ENCODE measurements around the gene SPANXN5. TPM values are rescaled to one million over a fixed set of nuclear protein-coding genes. Genes with fewer than 3 reads are reported as not detected.
A peak's percentile ranks its signal among the peaks of the same experiment; 100 is the strongest.
"Not testable (repeated sequence)": the region's sequence is repeated elsewhere in the genome, so short reads cannot be mapped to it uniquely, and the experiment has no call there.

The SPANXN5 gene, protein sequence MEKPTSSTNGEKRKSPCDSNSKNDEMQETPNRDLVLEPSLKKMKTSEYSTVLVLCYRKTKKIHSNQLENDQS
- total RNA-seq (not detected), polyA plus RNA-seq (ENCODE audit: insufficient read depth, low read depth, low replicate concordance) (not detected)
- long read RNA-seq, donor 1 = 0 reads
- long read RNA-seq, donor 2 = 0 reads
- long read RNA-seq, donor 3 = 0 reads
- long read RNA-seq, donor 4 = 0 reads
- long read RNA-seq, donor 5 = 0 reads
- long read RNA-seq, donor 6 = 0 reads
- long read RNA-seq, donor 7 = 0 reads
- long read RNA-seq, donor 8 = 0 reads
- long read RNA-seq, donor 9 = 0 reads
- long read RNA-seq, donor 10 = 0 reads

DNA sequence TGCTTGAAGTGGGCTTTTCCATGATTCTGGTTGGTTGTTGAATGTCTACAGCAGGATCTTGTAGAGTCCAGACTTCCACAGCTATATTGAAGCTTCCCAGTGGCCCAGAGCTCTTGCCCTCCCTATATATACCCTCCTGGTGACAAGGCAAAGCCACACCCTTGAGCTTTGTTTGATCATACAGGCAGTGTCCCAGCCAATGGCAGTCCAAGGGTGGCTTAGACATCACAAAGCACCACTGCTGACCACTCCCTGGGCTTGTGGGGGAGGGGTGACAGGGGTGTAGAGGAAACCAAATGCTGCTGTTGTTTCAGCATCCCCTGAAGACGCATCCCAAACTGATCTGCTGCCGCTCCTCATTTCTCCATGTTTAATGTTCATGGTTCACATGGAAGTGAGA lies at the start of gene SPANXN5:
SPANXN5 (minus strand) TSS at position 101 of the 400 bp plus-strand sequence; CDS start at position 22, 79 bp downstream.
- H3K9me3 ChIP-seq (ENCODE audit: control insufficient read depth in 2 of 3, insufficient read depth in 1 of 3, low read length in 3 of 3); H3K27me3 ChIP-seq (ENCODE audit: control insufficient read depth, insufficient read depth, low read length); H3K9ac ChIP-seq (ENCODE audit: low read length in 3 of 3); H3K36me3 ChIP-seq (ENCODE audit: control insufficient read depth in 2 of 3, insufficient read depth in 3 of 3, low read length in 3 of 3); DNase-seq; intact Hi-C loops (cut with DNase I); H3K4me3 ChIP-seq (ENCODE audit: low read length in 3 of 3); H3K27ac ChIP-seq (ENCODE audit: low read depth in 2 of 2, low read length in 2 of 2); H3K4me1 ChIP-seq (ENCODE audit: control insufficient read depth in 2 of 3, insufficient read depth in 2 of 3, low read depth in 1 of 3, low read length in 3 of 3); FAIRE-seq: not testable (repeated sequence)

DNA sequence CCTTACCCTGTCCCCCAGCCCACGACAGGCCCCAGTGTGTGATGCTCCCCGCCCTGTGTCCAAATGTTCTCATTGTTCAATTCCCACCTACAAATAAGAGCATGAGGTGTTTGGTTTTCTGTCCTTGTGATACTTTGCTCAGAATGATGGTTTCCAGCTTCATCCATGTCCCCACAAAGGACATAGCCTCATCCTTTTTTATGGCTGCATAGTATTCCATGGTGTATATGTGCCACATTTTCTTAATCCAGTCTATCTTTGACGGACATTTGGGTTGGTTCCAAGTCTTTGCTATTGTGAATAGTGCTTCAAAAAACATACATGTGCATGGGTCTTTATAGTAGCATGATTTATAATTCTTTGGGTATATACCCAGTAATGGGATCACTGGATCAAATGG lies 46.4 kb upstream of the SPANXN5 start:
- DNase-seq; FAIRE-seq; H3K36me3 ChIP-seq (ENCODE audit: control insufficient read depth in 2 of 3, insufficient read depth in 3 of 3, low read length in 3 of 3); H3K4me3 ChIP-seq (ENCODE audit: low read length in 3 of 3); H3K9ac ChIP-seq (ENCODE audit: low read length in 3 of 3); H3K27ac ChIP-seq (ENCODE audit: low read depth in 2 of 2, low read length in 2 of 2); H3K27me3 ChIP-seq (ENCODE audit: control insufficient read depth, insufficient read depth, low read length); intact Hi-C loops (cut with DNase I); H3K9me3 ChIP-seq (ENCODE audit: control insufficient read depth in 2 of 3, insufficient read depth in 1 of 3, low read length in 3 of 3); H3K4me1 ChIP-seq (ENCODE audit: control insufficient read depth in 2 of 3, insufficient read depth in 2 of 3, low read depth in 1 of 3, low read length in 3 of 3): not testable (repeated sequence)

DNA sequence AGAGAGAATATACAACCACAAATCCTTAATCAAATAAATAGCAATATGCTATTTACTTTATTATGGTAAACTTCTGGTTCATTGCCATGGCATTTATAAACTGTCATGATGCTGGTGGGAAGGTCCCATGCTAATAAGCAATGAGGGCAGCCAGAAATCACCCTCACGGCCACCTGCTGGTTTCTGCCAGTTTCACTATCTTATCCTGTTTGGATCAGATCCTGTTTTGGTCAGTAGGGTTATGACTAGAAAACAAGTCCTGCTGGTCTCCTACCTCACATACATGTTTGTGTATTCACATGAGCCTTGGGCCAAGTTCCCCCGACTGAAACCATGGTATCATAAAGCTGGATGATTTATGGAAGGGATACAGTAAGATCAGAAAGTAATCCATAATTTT lies 41.9 kb upstream of the SPANXN5 start:
- Histone ChIP-seq H3K36me3 (ENCODE audit: control insufficient read depth in 2 of 3, insufficient read depth in 3 of 3, low read length in 3 of 3) (no peaks in the 10 kb centered on the region), H3K27ac (ENCODE audit: low read depth in 2 of 2, low read length in 2 of 2) (no peak overlapping the region), H3K9me3 (ENCODE audit: control insufficient read depth in 2 of 3, insufficient read depth in 1 of 3, low read length in 3 of 3) (no peaks in the 10 kb centered on the region), H3K4me3 (ENCODE audit: low read length in 3 of 3) (no peak overlapping the region), H3K9ac (ENCODE audit: low read length in 3 of 3) (no peak overlapping the region), H3K4me1 (ENCODE audit: control insufficient read depth in 2 of 3, insufficient read depth in 2 of 3, low read depth in 1 of 3, low read length in 3 of 3) (no peaks in the 10 kb centered on the region), H3K27me3 (ENCODE audit: control insufficient read depth, insufficient read depth, low read length) (no peaks in the 10 kb centered on the region)
- TF ChIP-seq, protein P1, sequence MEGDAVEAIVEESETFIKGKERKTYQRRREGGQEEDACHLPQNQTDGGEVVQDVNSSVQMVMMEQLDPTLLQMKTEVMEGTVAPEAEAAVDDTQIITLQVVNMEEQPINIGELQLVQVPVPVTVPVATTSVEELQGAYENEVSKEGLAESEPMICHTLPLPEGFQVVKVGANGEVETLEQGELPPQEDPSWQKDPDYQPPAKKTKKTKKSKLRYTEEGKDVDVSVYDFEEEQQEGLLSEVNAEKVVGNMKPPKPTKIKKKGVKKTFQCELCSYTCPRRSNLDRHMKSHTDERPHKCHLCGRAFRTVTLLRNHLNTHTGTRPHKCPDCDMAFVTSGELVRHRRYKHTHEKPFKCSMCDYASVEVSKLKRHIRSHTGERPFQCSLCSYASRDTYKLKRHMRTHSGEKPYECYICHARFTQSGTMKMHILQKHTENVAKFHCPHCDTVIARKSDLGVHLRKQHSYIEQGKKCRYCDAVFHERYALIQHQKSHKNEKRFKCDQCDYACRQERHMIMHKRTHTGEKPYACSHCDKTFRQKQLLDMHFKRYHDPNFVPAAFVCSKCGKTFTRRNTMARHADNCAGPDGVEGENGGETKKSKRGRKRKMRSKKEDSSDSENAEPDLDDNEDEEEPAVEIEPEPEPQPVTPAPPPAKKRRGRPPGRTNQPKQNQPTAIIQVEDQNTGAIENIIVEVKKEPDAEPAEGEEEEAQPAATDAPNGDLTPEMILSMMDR (IDR thresholded peaks at IDR 0.05; ENCODE audit: borderline replicate concordance, extremely low read depth, insufficient read depth) = no peak
- peak in 1 of 5 donors; percentile 0 for DNase-seq
- intact Hi-C loops (cut with DNase I) = no loop called here
- FAIRE-seq = no peak

DNA sequence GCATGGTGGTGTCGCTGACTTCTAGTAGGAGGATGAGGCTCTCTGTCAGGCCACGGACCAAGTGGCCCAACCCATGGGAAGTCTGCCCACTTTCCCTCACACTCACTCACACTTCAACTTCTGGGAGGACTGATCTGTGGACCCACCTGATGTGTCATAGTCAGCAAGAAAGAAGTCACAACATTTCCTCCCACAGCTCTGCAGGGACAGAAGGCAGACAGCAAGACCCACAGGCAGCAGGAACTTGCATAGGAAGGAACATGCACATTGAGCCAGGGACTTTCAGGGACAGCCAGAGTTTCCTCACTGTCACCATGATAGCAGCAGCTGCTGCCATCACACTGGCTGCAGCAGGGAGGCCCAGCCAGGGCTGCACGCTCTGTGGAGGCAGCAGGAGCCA lies 33.3 kb upstream of the SPANXN5 start:
- FAIRE-seq = no peak
- intact Hi-C loops (cut with DNase I) = no loop called here

More for the DNA sequence above, 33.3 kb upstream of the SPANXN5 start:
- no peak overlapping the region for H3K27ac ChIP-seq (ENCODE audit: low read depth in 2 of 2, low read length in 2 of 2)
- no peak overlapping the region for H3K9ac ChIP-seq (ENCODE audit: low read length in 3 of 3)
- H3K4me1 ChIP-seq (ENCODE audit: control insufficient read depth in 2 of 3, insufficient read depth in 2 of 3, low read depth in 1 of 3, low read length in 3 of 3) = no peaks in the 10 kb centered on the region
- H3K9me3 ChIP-seq (ENCODE audit: control insufficient read depth in 2 of 3, insufficient read depth in 1 of 3, low read length in 3 of 3) = no peaks in the 10 kb centered on the region
- no peak for DNase-seq
- H3K27me3 ChIP-seq (ENCODE audit: control insufficient read depth, insufficient read depth, low read length) = no peaks in the 10 kb centered on the region
- H3K36me3 ChIP-seq (ENCODE audit: control insufficient read depth in 2 of 3, insufficient read depth in 3 of 3, low read length in 3 of 3) = no peaks in the 10 kb centered on the region
- H3K4me3 ChIP-seq (ENCODE audit: low read length in 3 of 3) = no peak overlapping the region
- TF ChIP-seq, protein P1 (IDR thresholded peaks at IDR 0.05; ENCODE audit: borderline replicate concordance, extremely low read depth, insufficient read depth) = no peak
